H9 (cell line): ENCODE results near the gene KIF16B. TPM values are rescaled to one million over a fixed set of nuclear protein-coding genes. Genes with fewer than 3 reads are reported as not detected.

Experiments used
- DNase-seq: peaks from one replicate; pipeline ENCODE4 v3.0.0-alpha.2; 2017
- H2AFZ ChIP-seq: one replicate; pipeline ENCODE4 v1.6.1; 2013; ENCODE audit warnings: mild to moderate bottlenecking, low read length, control low read depth, moderate library complexity
- H2AK5ac ChIP-seq: 2 replicates; pipeline ENCODE4 v1.6.1; 2013; ENCODE audit warnings: low read length, control low read depth, mixed read lengths; ENCODE audit not compliant: insufficient read length
- H2BK120ac ChIP-seq: one replicate; pipeline ENCODE4 v1.6.1; 2013; ENCODE audit warnings: low read depth, mild to moderate bottlenecking, low read length, control low read depth, inconsistent platforms; ENCODE audit not compliant: poor library complexity, severe bottlenecking
- H2BK12ac ChIP-seq: 2 replicates; pipeline ENCODE4 v1.6.1; 2013; ENCODE audit warnings: low read length, control low read depth, mixed read lengths, low read depth; ENCODE audit not compliant: insufficient read length
- H2BK15ac ChIP-seq: 2 replicates; pipeline ENCODE4 v1.6.1; 2013; ENCODE audit warnings: low read depth, low read length, control low read depth
- H2BK20ac ChIP-seq: one replicate; pipeline ENCODE4 v1.6.1; 2013; ENCODE audit warnings: low read depth, mild to moderate bottlenecking, low read length, control low read depth, inconsistent platforms; ENCODE audit not compliant: poor library complexity, severe bottlenecking
- H2BK5ac ChIP-seq: 2 replicates; pipeline ENCODE4 v1.6.1; 2013; ENCODE audit warnings: low read length, control low read depth, mixed read lengths; ENCODE audit not compliant: insufficient read length
- H3K14ac ChIP-seq: 2 replicates; pipeline ENCODE4 v1.6.1; 2013; ENCODE audit warnings: low read length, control low read depth; ENCODE audit not compliant: insufficient read depth
- H3K18ac ChIP-seq: 2 replicates; pipeline ENCODE4 v1.6.1; 2013; ENCODE audit warnings: low read depth, mild to moderate bottlenecking, mixed read lengths, low read length, control low read depth; ENCODE audit not compliant: insufficient read length
- H3K23ac ChIP-seq: 2 replicates; pipeline ENCODE4 v1.6.1; 2013; ENCODE audit warnings: low read length, control low read depth, mixed read lengths, low read depth; ENCODE audit not compliant: insufficient read length
- H3K23me2 ChIP-seq: 2 replicates; pipeline ENCODE4 v1.6.1; 2013; ENCODE audit warnings: low read depth, mild to moderate bottlenecking, mixed read lengths, low read length, control low read depth; ENCODE audit not compliant: insufficient read length, poor library complexity, severe bottlenecking
- H3K27ac ChIP-seq: 2 replicates; pipeline ENCODE4 v1.5.1; 2013; ENCODE audit warnings: low read length, control low read depth, mixed read lengths, low read depth; ENCODE audit not compliant: insufficient read length
- H3K27me3 ChIP-seq: 2 replicates; pipeline ENCODE4 v1.6.1; 2013; ENCODE audit warnings: low read length, control low read depth, inconsistent platforms; ENCODE audit not compliant: insufficient read depth
- H3K4ac ChIP-seq: 2 replicates; pipeline ENCODE4 v1.6.1; 2013; ENCODE audit warnings: low read depth, mild to moderate bottlenecking, control low read depth, inconsistent platforms, low read length, moderate library complexity
- H3K4me1 ChIP-seq: 2 replicates; pipeline ENCODE4 v1.6.1; 2013; ENCODE audit warnings: low read length, control low read depth, inconsistent platforms; ENCODE audit not compliant: insufficient read depth
- H3K4me2 ChIP-seq: 2 replicates; pipeline ENCODE4 v1.6.1; 2013; ENCODE audit warnings: low read length, control low read depth, mixed read lengths; ENCODE audit not compliant: insufficient read length, insufficient read depth
- H3K56ac ChIP-seq: 2 replicates; pipeline ENCODE4 v1.6.1; 2013; ENCODE audit warnings: low read depth, mild to moderate bottlenecking, mixed read lengths, low read length, control low read depth; ENCODE audit not compliant: insufficient read length
- H3K79me1 ChIP-seq: 2 replicates; pipeline ENCODE4 v1.6.1; 2013; ENCODE audit warnings: low read depth, mild to moderate bottlenecking, moderate library complexity, low read length, control low read depth, inconsistent platforms; ENCODE audit not compliant: insufficient read depth, poor library complexity, severe bottlenecking
- H3K79me2 ChIP-seq: 2 replicates; pipeline ENCODE4 v1.6.1; 2013; ENCODE audit warnings: low read length, control low read depth, inconsistent platforms; ENCODE audit not compliant: insufficient read depth
- H3K9ac ChIP-seq: 2 replicates; pipeline ENCODE4 v1.6.1; 2013; ENCODE audit warnings: low read length, control low read depth, mixed read lengths; ENCODE audit not compliant: insufficient read length; ENCODE audit errors: extremely low read depth
- H3K9me3 ChIP-seq: one replicate; pipeline ENCODE4 v1.6.1; 2013; ENCODE audit warnings: low read depth, low read length, inconsistent platforms; ENCODE audit not compliant: control insufficient read depth
- H3T11ph ChIP-seq: one replicate; pipeline ENCODE4 v1.6.1; 2013; ENCODE audit warnings: mild to moderate bottlenecking, low read length, control low read depth, inconsistent platforms
- H4K20me1 ChIP-seq: one replicate; pipeline ENCODE4 v1.6.1; 2013; ENCODE audit not compliant: control insufficient read depth, insufficient read length, insufficient read depth
- H4K5ac ChIP-seq: 2 replicates; pipeline ENCODE4 v1.6.1; 2013; ENCODE audit warnings: low read depth, mild to moderate bottlenecking, mixed read lengths, low read length, control low read depth; ENCODE audit not compliant: insufficient read length
- H4K8ac ChIP-seq: replicated peaks from 2 replicates; pipeline ENCODE4 v1.6.1; 2013; ENCODE audit warnings: low read length, control low read depth, mixed read lengths, low read depth; ENCODE audit not compliant: insufficient read length
- H4K91ac ChIP-seq: 2 replicates; pipeline ENCODE4 v1.6.1; 2013; ENCODE audit warnings: low read depth, mild to moderate bottlenecking, moderate library complexity, mixed read lengths, low read length, control low read depth; ENCODE audit not compliant: insufficient read length
- H3K27ac Mint-ChIP-seq, 3 experiments: 2 replicates in 2 of 3; 3 replicates in 1 of 3; pipeline ENCODE4 v1.8.0; 2020 to 2021; ENCODE audit warnings: mixed read lengths in 3 of 3, mild to moderate bottlenecking in 1 of 3, moderate library complexity in 1 of 3
- H3K27me3 Mint-ChIP-seq: 2 replicates; pipeline ENCODE4 v1.8.0; 2021; ENCODE audit warnings: low read depth, mild to moderate bottlenecking, moderate library complexity, mixed read lengths
- H3K36me3 Mint-ChIP-seq, 3 experiments: 2 replicates in 2 of 3; 3 replicates in 1 of 3; pipeline ENCODE4 v1.8.0; 2020 to 2021; ENCODE audit warnings: low read depth in 3 of 3, mixed read lengths in 3 of 3; ENCODE audit not compliant: insufficient read depth in 1 of 3
- H3K4me1 Mint-ChIP-seq, 2 experiments: 2 replicates each; pipeline ENCODE4 v1.8.0; 2020; ENCODE audit warnings: mixed read lengths in 2 of 2
- H3K4me3 Mint-ChIP-seq, 2 experiments: 2 replicates in 1 of 2; 3 replicates in 1 of 2; pipeline ENCODE4 v1.8.0; 2020 to 2021; ENCODE audit warnings: mild to moderate bottlenecking in 2 of 2, mixed read lengths in 2 of 2, moderate library complexity in 1 of 2
- H3K9me3 Mint-ChIP-seq, 2 experiments: 2 replicates in 1 of 2; 3 replicates in 1 of 2; pipeline ENCODE4 v1.8.0; 2020; ENCODE audit warnings: mild to moderate bottlenecking in 2 of 2, mixed read lengths in 2 of 2, moderate library complexity in 1 of 2
- CTCF ChIP-seq: fragments of 200-600 bp; sonication (generic); conservative IDR thresholded peaks from 3 replicates; pipeline ENCODE4 v1.8.0; 2021; ENCODE audit warnings: antibody characterized with exemption, mild to moderate bottlenecking
- WGBS: extraction: QIAGEN DNeasy Blood & Tissue Kit; methylation state at CpG from one replicate; pipeline ENCODE4 v1.1.7; 2013; ENCODE audit warnings: missing lambda C conversion rate, low lambda C conversion rate, mixed read lengths; ENCODE audit not compliant: insufficient read length; ENCODE audit errors: extremely low coverage; 5-methylcytosine and 5-hydroxymethylcytosine counted together
- total RNA-seq: library from RNA; stranded (reverse); gene quantifications from 2 replicates; pipeline ENCODE4 v1.2.1, GENCODE V29; 2021

Gene KIF16B
- total RNA-seq, 1 experiment from 2014 or later, result 7.4 TPM

GRCh38 chr20:16411361-16411760 lies 161.9 kb downstream of the KIF16B start:
- Histone ChIP-seq H3K23me2 (no peaks in the 10 kb centered on the region), H3K56ac (no peak overlapping the region), H2BK12ac (no peak overlapping the region), H3K14ac (no peak overlapping the region), H4K20me1 (no peaks in the 10 kb centered on the region), H3K4me2 (no peak overlapping the region), H2AFZ (no peak overlapping the region), H2BK5ac (no peak overlapping the region), H4K5ac (no peak overlapping the region), H3K79me1 (no peaks in the 10 kb centered on the region), H3K79me2 (no peaks in the 10 kb centered on the region), H3K27me3 (no peaks in the 10 kb centered on the region), H3K4me1 (no peaks in the 10 kb centered on the region), H2BK120ac (no peak overlapping the region), H3K27ac (no peak overlapping the region), H3K4ac (no peak overlapping the region), H3K23ac (no peak overlapping the region), H3K9ac (no peak overlapping the region), H3T11ph (no peak overlapping the region), H3K18ac (no peak overlapping the region), H4K8ac (no peak overlapping the region), H4K91ac (no peak overlapping the region), H2BK15ac (no peak overlapping the region), H3K9me3 (no peaks in the 10 kb centered on the region), H2BK20ac (no peak overlapping the region), H2AK5ac (no peak overlapping the region)
- Mint-ChIP-seq H3K4me1 (no peaks in the 10 kb centered on the region), H3K36me3 (peaks cover 9 to 14% (median 12%) of the 10 kb centered on the region in 3 experiments; a peak in 5 of 7 replicates), H3K27me3 (no peaks in the 10 kb centered on the region), H3K4me3 (no peak overlapping the region), H3K27ac (no peak overlapping the region), H3K9me3 (peaks cover 9 to 10% of the 10 kb centered on the region in 2 experiments; a peak in 4 of 5 replicates)
- no peak for TF ChIP-seq CTCF
- DNase-seq, result no peak
- no CpG with 5 or more reads among the region's 3 CpGs for WGBS
